ENCODE results near the gene PLEKHH2.

The PLEKHH2 gene

GRCh38 chr2:43731211-43731610 is 94.2 kb downstream of the PLEKHH2 start:
- Histone ChIP-seq H3K27me3 (ENCODE audit: insufficient read depth, poor library complexity, severe bottlenecking) (no peaks in the 10 kb centered on the region), H3K4me3 (ENCODE audit: severe bottlenecking) (no peak overlapping the region), H3K9me3 (ENCODE audit: severe bottlenecking) (no peaks in the 10 kb centered on the region), H3K36me3 (ENCODE audit: low read depth) (no peaks in the 10 kb centered on the region), H3K27ac (ENCODE audit: poor library complexity, severe bottlenecking) (no peak overlapping the region), H3K4me1 (ENCODE audit: insufficient read depth, poor library complexity, severe bottlenecking) (no peaks in the 10 kb centered on the region)
- TF ChIP-seq CTCF (IDR thresholded peaks at IDR 0.05; ENCODE audit: poor library complexity, severe bottlenecking): no peak
- DNase-seq (ENCODE audit: low spot score): no peak
- ATAC-seq (ENCODE audit: low read depth): no peak

GRCh38 chr2:43736637-43737036 is 99.6 kb downstream of the PLEKHH2 start:
- DNase-seq (ENCODE audit: low spot score): no peak
- no peaks in the 10 kb centered on the region for H3K4me1 ChIP-seq (ENCODE audit: insufficient read depth, poor library complexity, severe bottlenecking)
- no peak overlapping the region for H3K27ac ChIP-seq (ENCODE audit: poor library complexity, severe bottlenecking)
- ATAC-seq (ENCODE audit: low read depth): no peak
- TF ChIP-seq CTCF (IDR thresholded peaks at IDR 0.05; ENCODE audit: poor library complexity, severe bottlenecking): no peak
- H3K9me3 ChIP-seq (ENCODE audit: severe bottlenecking): no peaks in the 10 kb centered on the region
- H3K36me3 ChIP-seq (ENCODE audit: low read depth): no peaks in the 10 kb centered on the region
- no peak overlapping the region for H3K4me3 ChIP-seq (ENCODE audit: severe bottlenecking)
- no peaks in the 10 kb centered on the region for H3K27me3 ChIP-seq (ENCODE audit: insufficient read depth, poor library complexity, severe bottlenecking)

- Histone ChIP-seq H3K27ac (ENCODE audit: poor library complexity, severe bottlenecking) (no peak overlapping the region), H3K4me1 (ENCODE audit: insufficient read depth, poor library complexity, severe bottlenecking) (no peaks in the 10 kb centered on the region), H3K36me3 (ENCODE audit: low read depth) (no peaks in the 10 kb centered on the region), H3K27me3 (ENCODE audit: insufficient read depth, poor library complexity, severe bottlenecking) (no peaks in the 10 kb centered on the region), H3K9me3 (ENCODE audit: severe bottlenecking) (no peaks in the 10 kb centered on the region), H3K4me3 (ENCODE audit: severe bottlenecking) (no peak overlapping the region)
- ATAC-seq (ENCODE audit: low read depth): no peak
- DNase-seq (ENCODE audit: low spot score): no peak
- TF ChIP-seq CTCF (IDR thresholded peaks at IDR 0.05; ENCODE audit: poor library complexity, severe bottlenecking): no peak
Measured at GRCh38 chr2:43737097-43737854, 100.2 kb downstream of the PLEKHH2 start.

- Histone ChIP-seq H3K4me3 (ENCODE audit: severe bottlenecking) (no peak overlapping the region), H3K9me3 (ENCODE audit: severe bottlenecking) (no peaks in the 10 kb centered on the region), H3K27me3 (ENCODE audit: insufficient read depth, poor library complexity, severe bottlenecking) (no peaks in the 10 kb centered on the region), H3K36me3 (ENCODE audit: low read depth) (no peaks in the 10 kb centered on the region), H3K4me1 (ENCODE audit: insufficient read depth, poor library complexity, severe bottlenecking) (no peaks in the 10 kb centered on the region), H3K27ac (ENCODE audit: poor library complexity, severe bottlenecking) (no peak overlapping the region)
- DNase-seq (ENCODE audit: low spot score): no peak
- TF ChIP-seq CTCF (IDR thresholded peaks at IDR 0.05; ENCODE audit: poor library complexity, severe bottlenecking): no peak
- ATAC-seq (ENCODE audit: low read depth): no peak
Measured at GRCh38 chr2:43737855-43738254, 100.8 kb downstream of the PLEKHH2 start.

GRCh38 chr2:43738257-43738656 is 101.2 kb downstream of the PLEKHH2 start:
- no peaks in the 10 kb centered on the region for H3K27me3 ChIP-seq (ENCODE audit: insufficient read depth, poor library complexity, severe bottlenecking)
- H3K27ac ChIP-seq (ENCODE audit: poor library complexity, severe bottlenecking): no peak overlapping the region
- H3K9me3 ChIP-seq (ENCODE audit: severe bottlenecking): no peaks in the 10 kb centered on the region
- no peak for DNase-seq (ENCODE audit: low spot score)
- no peak for TF ChIP-seq CTCF (IDR thresholded peaks at IDR 0.05; ENCODE audit: poor library complexity, severe bottlenecking)
- no peak overlapping the region for H3K4me3 ChIP-seq (ENCODE audit: severe bottlenecking)
- H3K4me1 ChIP-seq (ENCODE audit: insufficient read depth, poor library complexity, severe bottlenecking): no peaks in the 10 kb centered on the region
- H3K36me3 ChIP-seq (ENCODE audit: low read depth): no peaks in the 10 kb centered on the region
- no peak for ATAC-seq (ENCODE audit: low read depth)
